ENCODE results near the gene PLEKHM3.

- TF ChIP-seq CTCF (IDR thresholded peaks at IDR 0.05) (no peak), REST (IDR thresholded peaks at IDR 0.05; ENCODE audit: insufficient read depth in 1 of 2, low read depth in 2 of 2, low read length in 1 of 2) (no peak), SIN3A (IDR thresholded peaks at IDR 0.05; ENCODE audit: borderline replicate concordance, insufficient read depth, low read depth, low read length) (no peak), POLR2AphosphoS5 (IDR thresholded peaks at IDR 0.05; ENCODE audit: low read depth, low read length) (no peak)
These were observed 105.0 kb downstream of the PLEKHM3 start for GRCh38 chr2:207920321-207920720.

Measured in Panc1 (cell line).